ENCODE results near the gene GCLC. TPM values are rescaled to one million over a fixed set of nuclear protein-coding genes. Genes with fewer than 3 reads are reported as not detected.

GCLC gene
- total RNA-seq, 1 experiment from 2014 or later: 4.4 TPM

Other genes with a start within 250 kb of the GCLC start
- gene ELOVL5, start 196.2 kb downstream of the GCLC start, total RNA-seq (2014; rRNA removed; shearing (Covaris generic)): 68.1 and 71.7 TPM in 2 replicates
- 1.8 and 1.9 TPM in 2 replicates for gene KLHL31, start 120.7 kb upstream of the GCLC start, total RNA-seq (2014; rRNA removed; shearing (Covaris generic))
- gene LRRC1, start 249.9 kb upstream of the GCLC start, total RNA-seq (2014; rRNA removed; shearing (Covaris generic)): 5.1 and 7.4 TPM in 2 replicates